Measurements from ENCODE around the gene SLC35A4. TPM values are rescaled to one million over a fixed set of nuclear protein-coding genes. Genes with fewer than 3 reads are reported as not detected.
"Not testable (repeated sequence)": the region's sequence is repeated elsewhere in the genome, so short reads cannot be mapped to it uniquely, and the experiment has no call there.

Gene SLC35A4
- total RNA-seq, 2 donors from 2014 or later = 61.8 to 107 TPM

DNA sequence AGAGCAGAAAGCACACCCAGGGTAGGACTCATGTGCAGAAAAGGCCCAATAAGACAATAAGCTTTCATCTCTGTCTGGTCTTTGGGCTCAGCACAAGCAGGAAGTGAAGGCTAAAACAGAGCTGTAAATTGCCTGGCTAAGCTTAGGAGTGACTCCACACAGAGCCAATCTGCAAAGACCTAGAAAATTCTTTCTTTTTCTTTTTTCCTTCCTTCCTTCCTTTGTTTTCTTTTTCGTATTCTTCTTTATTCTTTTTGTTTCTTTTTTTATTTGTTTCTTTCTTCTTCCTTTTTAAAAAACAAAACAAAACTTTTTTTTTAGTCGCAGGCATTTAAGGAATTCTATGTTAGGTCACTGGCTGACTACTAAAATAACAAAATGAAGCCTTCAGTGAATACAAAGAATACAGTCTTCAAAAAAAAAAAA, 12.2 kb downstream of the SLC35A4 start:
- no peaks in the 10 kb centered on the region for H3K4me1 ChIP-seq (replicated peaks)

GRCh38 chr5:140579188-140579747, 14.6 kb downstream of the SLC35A4 start:
- H3K36me3 ChIP-seq; H3K4me1 ChIP-seq (replicated peaks); H3K9me3 ChIP-seq; H3K27ac ChIP-seq; DNase-seq (ENCODE audit: low spot score); intact Hi-C loops (cut with DNase I); H3K4me3 ChIP-seq; H3K27me3 ChIP-seq (replicated peaks; ENCODE audit: insufficient read depth): not testable (repeated sequence)
- whole genome bisulfite sequencing = 89% methylated on average over 6 of the region's 6 CpGs

More for the DNA sequence above, 12.2 kb downstream of the SLC35A4 start:
- WGBS = 69% methylated on average over 2 of the region's 2 CpGs
- Histone ChIP-seq H3K4me3 (no peak overlapping the region), H3K36me3 (no peaks in the 10 kb centered on the region), H3K27me3 (replicated peaks; ENCODE audit: insufficient read depth) (no peaks in the 10 kb centered on the region), H3K27ac (no peak overlapping the region), H3K9me3 (no peaks in the 10 kb centered on the region)
- intact Hi-C loops (cut with DNase I) = no loop called here
- TF ChIP-seq POLR2A (IDR thresholded peaks at IDR 0.05) (no peak), POLR2AphosphoS5 (IDR thresholded peaks at IDR 0.05) (no peak)
- TF ChIP-seq, protein P1, sequence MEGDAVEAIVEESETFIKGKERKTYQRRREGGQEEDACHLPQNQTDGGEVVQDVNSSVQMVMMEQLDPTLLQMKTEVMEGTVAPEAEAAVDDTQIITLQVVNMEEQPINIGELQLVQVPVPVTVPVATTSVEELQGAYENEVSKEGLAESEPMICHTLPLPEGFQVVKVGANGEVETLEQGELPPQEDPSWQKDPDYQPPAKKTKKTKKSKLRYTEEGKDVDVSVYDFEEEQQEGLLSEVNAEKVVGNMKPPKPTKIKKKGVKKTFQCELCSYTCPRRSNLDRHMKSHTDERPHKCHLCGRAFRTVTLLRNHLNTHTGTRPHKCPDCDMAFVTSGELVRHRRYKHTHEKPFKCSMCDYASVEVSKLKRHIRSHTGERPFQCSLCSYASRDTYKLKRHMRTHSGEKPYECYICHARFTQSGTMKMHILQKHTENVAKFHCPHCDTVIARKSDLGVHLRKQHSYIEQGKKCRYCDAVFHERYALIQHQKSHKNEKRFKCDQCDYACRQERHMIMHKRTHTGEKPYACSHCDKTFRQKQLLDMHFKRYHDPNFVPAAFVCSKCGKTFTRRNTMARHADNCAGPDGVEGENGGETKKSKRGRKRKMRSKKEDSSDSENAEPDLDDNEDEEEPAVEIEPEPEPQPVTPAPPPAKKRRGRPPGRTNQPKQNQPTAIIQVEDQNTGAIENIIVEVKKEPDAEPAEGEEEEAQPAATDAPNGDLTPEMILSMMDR (IDR thresholded peaks at IDR 0.05) = no peak
- no peak for DNase-seq (ENCODE audit: low spot score)

- TF ChIP-seq POLR2AphosphoS5 (IDR thresholded peaks at IDR 0.05) (no peak), POLR2A (IDR thresholded peaks at IDR 0.05) (no peak)
- TF ChIP-seq, protein P1 (IDR thresholded peaks at IDR 0.05) = no peak
- no peaks in the 10 kb centered on the region for H3K4me1 ChIP-seq (replicated peaks)
- WGBS = 100% methylated on average over 1 of the region's 1 CpG
- no peak overlapping the region for H3K27ac ChIP-seq
- H3K36me3 ChIP-seq = no peaks in the 10 kb centered on the region
- H3K27me3 ChIP-seq (replicated peaks; ENCODE audit: insufficient read depth) = no peaks in the 10 kb centered on the region
- H3K9me3 ChIP-seq = no peaks in the 10 kb centered on the region
- H3K4me3 ChIP-seq = no peak overlapping the region
- intact Hi-C loops (cut with DNase I) = no loop called here
- no peak for DNase-seq (ENCODE audit: low spot score)
Observed at GRCh38 chr5:140587495-140587894, 22.9 kb downstream of the SLC35A4 start.

GRCh38 chr5:140588311-140589070, 23.9 kb downstream of the SLC35A4 start:
- H3K27me3 ChIP-seq (replicated peaks; ENCODE audit: insufficient read depth) = no peaks in the 10 kb centered on the region
- WGBS = 69% methylated on average over 5 of the region's 5 CpGs
- DNase-seq (ENCODE audit: low spot score) = no peak
- H3K9me3 ChIP-seq = no peaks in the 10 kb centered on the region
- TF ChIP-seq POLR2AphosphoS5 (IDR thresholded peaks at IDR 0.05) (no peak), POLR2A (IDR thresholded peaks at IDR 0.05) (no peak)
- TF ChIP-seq, protein P1 (IDR thresholded peaks at IDR 0.05) = no peak
- H3K36me3 ChIP-seq = no peaks in the 10 kb centered on the region
- no peaks in the 10 kb centered on the region for H3K4me1 ChIP-seq (replicated peaks)
- H3K4me3 ChIP-seq = no peak overlapping the region
- intact Hi-C loops (cut with DNase I) = no loop called here
- no peak overlapping the region for H3K27ac ChIP-seq

- Histone ChIP-seq H3K4me1 (replicated peaks) (no peaks in the 10 kb centered on the region), H3K9me3 (no peaks in the 10 kb centered on the region), H3K36me3 (no peaks in the 10 kb centered on the region), H3K27me3 (replicated peaks; ENCODE audit: insufficient read depth) (no peaks in the 10 kb centered on the region), H3K27ac (no peak overlapping the region), H3K4me3 (no peak overlapping the region)
- 76% methylated on average over 7 of the region's 7 CpGs for WGBS
- no peak for DNase-seq (ENCODE audit: low spot score)
- no peak for TF ChIP-seq POLR2A (IDR thresholded peaks at IDR 0.05)
- no peak for TF ChIP-seq POLR2AphosphoS5 (IDR thresholded peaks at IDR 0.05)
- TF ChIP-seq, protein P1 (IDR thresholded peaks at IDR 0.05) = no peak
- intact Hi-C loops (cut with DNase I) = no loop called here
Observed at GRCh38 chr5:140590861-140591260, 26.2 kb downstream of the SLC35A4 start.

All from prostate gland (tissue), 2 donors.